IMR-90 (cell line): ENCODE measurements around the gene ABCA4. TPM values are rescaled to one million over a fixed set of nuclear protein-coding genes. Genes with fewer than 3 reads are reported as not detected.

Experiments used
- ATAC-seq: fragments of 200-7000 bp; cut with Tn5 transposase; 2 replicates; pipeline ENCODE4 v1.9.1; 2020; ENCODE audit warnings: low read depth, mild to moderate bottlenecking, moderate library complexity
- BruUV-seq: library from RNA; stranded (reverse); fragments of 400-500 nt; replicated peaks from 2 replicates; lab custom pipeline; 2021; lab: Mats Ljungman, UMichigan
- CTCF ChIA-PET: fragments of 300-600 bp; formaldehyde crosslinking; extraction: SDS; loops from one replicate; lab custom pipeline; 2021; ENCODE audit warnings: antibody characterized with exemption; lab: Yijun Ruan, JAX
- POLR2A ChIA-PET: fragments of 300-600 bp; sonication (Branson Sonifier 250); formaldehyde crosslinking; loops from one replicate; lab custom pipeline; 2022; ENCODE audit warnings: antibody characterized with exemption; ENCODE audit not compliant: unreplicated experiment; lab: Charles Lee
- DNase-seq: peaks from one replicate; pipeline ENCODE4 v3.0.0; 2013
- H2AFZ ChIP-seq: replicated peaks from 2 replicates; pipeline ENCODE3; 2013; ENCODE audit warnings: low read length, mild to moderate bottlenecking; ENCODE audit not compliant: poor library complexity
- H2AK5ac ChIP-seq: 2 replicates; pipeline ENCODE4 v1.6.1; 2013; ENCODE audit warnings: low read depth, low read length, inconsistent platforms
- H2AK9ac ChIP-seq: replicated peaks from 2 replicates; pipeline ENCODE3; 2013; ENCODE audit warnings: mild to moderate bottlenecking, low read depth, low read length, moderate library complexity; ENCODE audit not compliant: poor library complexity
- H2BK120ac ChIP-seq: 2 replicates; pipeline ENCODE4 v1.6.1; 2013; ENCODE audit warnings: low read depth, low read length, inconsistent platforms
- H2BK15ac ChIP-seq: 3 replicates; pipeline ENCODE4 v1.6.1; 2013; ENCODE audit warnings: low read depth, low read length, inconsistent platforms
- H2BK20ac ChIP-seq: 2 replicates; pipeline ENCODE4 v1.6.1; 2013; ENCODE audit warnings: low read depth, mild to moderate bottlenecking, inconsistent platforms, low read length, moderate library complexity
- H2BK5ac ChIP-seq: 2 replicates; pipeline ENCODE4 v1.6.1; 2013; ENCODE audit warnings: mild to moderate bottlenecking, low read depth, low read length, inconsistent platforms; ENCODE audit not compliant: poor library complexity, severe bottlenecking
- H3K14ac ChIP-seq: replicated peaks from 2 replicates; pipeline ENCODE4 v1.6.1; 2013; ENCODE audit warnings: low read depth, low read length, inconsistent platforms
- H3K18ac ChIP-seq: 2 replicates; pipeline ENCODE4 v1.6.1; 2013; ENCODE audit warnings: low read depth, low read length, control low read depth
- H3K23ac ChIP-seq: 2 replicates; pipeline ENCODE4 v1.6.1; 2013; ENCODE audit warnings: low read depth, low read length, inconsistent platforms
- H3K27ac ChIP-seq: 2 replicates; pipeline ENCODE4 v1.5.1; 2013; ENCODE audit warnings: mild to moderate bottlenecking, control low read depth, low read length; ENCODE audit not compliant: insufficient read depth
- H3K27me3 ChIP-seq: 2 replicates; pipeline ENCODE4 v1.6.1; 2013; ENCODE audit warnings: low read length; ENCODE audit not compliant: control insufficient read depth, insufficient read depth
- H3K36me3 ChIP-seq: 2 replicates; pipeline ENCODE4 v1.6.1; 2013; ENCODE audit warnings: low read length, mixed read lengths; ENCODE audit not compliant: control insufficient read depth, insufficient read depth
- H3K4ac ChIP-seq: 2 replicates; pipeline ENCODE4 v1.6.1; 2013; ENCODE audit warnings: low read depth, low read length, inconsistent platforms
- H3K4me1 ChIP-seq: 2 replicates; pipeline ENCODE4 v1.6.1; 2013; ENCODE audit warnings: low read length, mixed read lengths; ENCODE audit not compliant: control insufficient read depth, insufficient read depth
- H3K4me2 ChIP-seq: 2 replicates; pipeline ENCODE4 v1.6.1; 2013; ENCODE audit warnings: low read depth, mild to moderate bottlenecking, control low read depth, low read length, moderate library complexity
- H3K4me3 ChIP-seq: 2 replicates; pipeline ENCODE4 v1.5.1; 2013; ENCODE audit warnings: low read depth, mild to moderate bottlenecking, control low read depth, low read length, moderate library complexity; ENCODE audit not compliant: insufficient read depth
- H3K56ac ChIP-seq: 2 replicates; pipeline ENCODE4 v1.6.1; 2013; ENCODE audit warnings: low read length, inconsistent platforms; ENCODE audit not compliant: insufficient read depth; ENCODE audit errors: extremely low read depth
- H3K79me1 ChIP-seq, 2 experiments: 2 replicates each; pipeline ENCODE4 v1.6.1; 2013; ENCODE audit warnings: low read length in 2 of 2, inconsistent platforms in 1 of 2, low read depth in 1 of 2
- H3K9ac ChIP-seq: 2 replicates; pipeline ENCODE4 v1.6.1; 2013; ENCODE audit warnings: low read depth, low read length, control low read depth
- H3K9me1 ChIP-seq: 2 replicates; pipeline ENCODE4 v1.6.1; 2013; ENCODE audit warnings: low read length, inconsistent platforms; ENCODE audit not compliant: insufficient read depth
- H3K9me3 ChIP-seq: 2 replicates; pipeline ENCODE4 v1.6.1; 2013; ENCODE audit warnings: low read length; ENCODE audit not compliant: control insufficient read depth, insufficient read depth
- H4K20me1 ChIP-seq: 2 replicates; pipeline ENCODE4 v1.6.1; 2013; ENCODE audit warnings: low read length, inconsistent platforms; ENCODE audit not compliant: insufficient read depth
- H4K5ac ChIP-seq: 2 replicates; pipeline ENCODE4 v1.6.1; 2013; ENCODE audit warnings: mild to moderate bottlenecking, low read depth, low read length, control low read depth
- H4K8ac ChIP-seq, 2 experiments: 2 replicates each; pipeline ENCODE4 v1.6.1; 2013; ENCODE audit warnings: low read depth in 2 of 2, low read length in 2 of 2, control low read depth in 1 of 2, inconsistent platforms in 1 of 2
- H4K91ac ChIP-seq: 2 replicates; pipeline ENCODE4 v1.6.1; 2013; ENCODE audit warnings: low read depth, low read length, inconsistent platforms; ENCODE audit not compliant: insufficient read depth
- CTCF ChIP-seq: conservative IDR thresholded peaks from 2 replicates; pipeline ENCODE4 v1.5.1; 2012; ENCODE audit warnings: mild to moderate bottlenecking, low read depth, low read length, improper control_type of control experiment
- MAZ ChIP-seq: IDR thresholded peaks from 2 replicates; pipeline ENCODE4 v1.6.1; 2012; ENCODE audit warnings: low read depth, mild to moderate bottlenecking, low read length, improper control_type of control experiment, moderate library complexity, borderline replicate concordance
- WGBS, 2 experiments: methylation state at CpG; one replicate each; pipeline versions ENCODE4 v1.1.5 to v1.1.7; 2013; ENCODE audit warnings: missing lambda C conversion rate in 2 of 2; ENCODE audit not compliant: insufficient read length in 1 of 2; ENCODE audit errors: extremely low coverage in 2 of 2; 5-methylcytosine and 5-hydroxymethylcytosine counted together
- dilution Hi-C: fragments of 300-500 bp; cut with HindIII; formaldehyde crosslinking; loops from one replicate; pipeline ENCODE4 v1.14.3; 2018; ENCODE audit warnings: low sequenced_read_pairs; ENCODE audit not compliant: unreplicated experiment
- in situ Hi-C: fragments of 300-500 bp; cut with MboI; formaldehyde crosslinking; loops from 3 replicates; pipeline ENCODE4 v1.14.3; 2019; ENCODE audit warnings: low sequenced_read_pairs, inconsistent platforms, mixed read lengths
- intact Hi-C: fragments of 100-400 bp; cut with micrococcal nuclease; formaldehyde crosslinking; loops from 2 replicates; pipeline ENCODE4 v1.10.0; 2022
- polyA plus RNA-seq, 3 experiments: library from polyadenylated mRNA; depleted of rRNA; stranded (reverse); fragments of >200 nt; gene quantifications; 2 replicates each; pipeline ENCODE4 v1.2.3, GENCODE V29; 2012; ENCODE audit warnings: low replicate concordance in 1 of 3
- total RNA-seq: library from RNA; depleted of rRNA; stranded (reverse); fragments of >200 nt; gene quantifications from 2 replicates; pipeline ENCODE4 v1.2.3, GENCODE V29; 2012

The ABCA4 gene
- total and polyA plus RNA-seq, 2 of the 4 experiments (the other 2 are of a cell fraction) = under 0.01 to 0.36 TPM

GRCh38 chr1:94095744-94096469 lies 25.0 kb downstream of the ABCA4 start:
- intact Hi-C loops (no loop called here), in situ Hi-C loops (no loop called here), dilution Hi-C loops (no loop called here)
- Histone ChIP-seq H4K8ac (peak overlapping the region; percentile 68 to 72; a peak in 3 of 4 replicates), H3K18ac (peak overlapping the region; percentile 90), H4K5ac (peak overlapping the region; percentile 95), H2BK15ac (peak overlapping the region; percentile 85; the same call in 1 of the 3 replicates), H3K79me1 (no peaks in the 10 kb centered on the region), H3K36me3 (no peaks in the 10 kb centered on the region), H3K4me3 (no peak overlapping the region), H3K27me3 (no peaks in the 10 kb centered on the region), H2AFZ (no peak overlapping the region), H3K23ac (no peak overlapping the region; the same call in 1 of the 2 replicates), H3K4ac (peak overlapping the region; percentile 59), H4K91ac (peak overlapping the region; percentile 45), H3K4me2 (peak overlapping the region; percentile 8; the same call in 1 of the 2 replicates), H2BK5ac (peak overlapping the region; percentile 57), H2AK5ac (peak overlapping the region; percentile 87), H3K9ac (peak overlapping the region; percentile 32), H3K9me3 (no peaks in the 10 kb centered on the region), H2BK120ac (peak overlapping the region; percentile 75), H2BK20ac (peak overlapping the region; percentile 68), H3K9me1 (peaks cover 22% of the 10 kb centered on the region), H2AK9ac (no peak overlapping the region), H3K4me1 (peaks cover 31% of the 10 kb centered on the region), H4K20me1 (no peaks in the 10 kb centered on the region), H3K56ac (no peak overlapping the region), H3K27ac (peak overlapping the region; percentile 90), H3K14ac (peak overlapping the region; percentile 40; the same call in 1 of the 2 replicates)
- POLR2A ChIA-PET = no interaction called here
- ATAC-seq (no peak; the same call in 1 of the 2 replicates), DNase-seq (peak; percentile 68)
- no peak for TF ChIP-seq CTCF
- TF ChIP-seq MAZ = peak; percentile 50; the same call in 1 of the 2 replicates
- 73% methylated on average over 3 of the region's 14 CpGs; no CpG with 5 or more reads in 1 of the 2 experiments for WGBS, 2 experiments
- CTCF ChIA-PET = interaction anchor here (1.3 to 1.4 kb wide), 2 partner anchors 34 kb away, joined by 3 to 10 read pairs; no protein-coding TSS in a partner anchor
- no TSS peak for BruUV-seq
